Adrenal gland (tissue), 12 donors: ENCODE measurements around the gene ZNF579. TPM values are rescaled to one million over a fixed set of nuclear protein-coding genes. Genes with fewer than 3 reads are reported as not detected.

Source experiments
- DNase-seq, 7 donors: peaks; one replicate each; pipeline ENCODE4 v3.0.0-alpha.2; 2019 to 2020
- H3K27ac ChIP-seq, 5 donors: fragments of 200-600 bp; sonication (generic) in 4 of 5; 1 replicate in 3 of 5; 2 replicates in 2 of 5; pipeline versions ENCODE4 v1.5.1 to v1.8.0; 2016 to 2020; ENCODE audit warnings: mild to moderate bottlenecking in 1 of 5
- H3K27me3 ChIP-seq: fragments of 200-600 bp; 2 replicates; pipeline ENCODE4 v1.8.0; 2021
- H3K36me3 ChIP-seq, 2 donors: fragments of 200-600 bp; replicated peaks in 1 of 2; 1 replicate in 1 of 2; 2 replicates in 1 of 2; pipeline versions ENCODE4 v1.5.1 to v1.8.0; 2018 to 2022
- H3K4me1 ChIP-seq, 2 donors: fragments of 200-600 bp; replicated peaks in 1 of 2; 1 replicate in 1 of 2; 2 replicates in 1 of 2; pipeline versions ENCODE4 v1.5.1 to v1.8.0; 2018 to 2021
- H3K4me3 ChIP-seq, 4 donors: fragments of 200-600 bp; sonication (generic) in 3 of 4; one replicate each; pipeline ENCODE4 v1.5.1; 2016 to 2018
- H3K9me3 ChIP-seq, 3 donors: fragments of 200-600 bp; sonication (generic) in 1 of 3; replicated peaks in 1 of 3; 1 replicate in 2 of 3; 2 replicates in 1 of 3; pipeline versions ENCODE4 v1.5.1 to v1.8.0; 2016 to 2021
- CTCF ChIP-seq, 6 experiments: fragments of 450-650 bp in 4 of 6; fragments of 200-600 bp in 2 of 6; sonication (generic) in 1 of 6; IDR thresholded peaks; 1 replicate in 5 of 6; 2 replicates in 1 of 6; pipeline versions ENCODE4 v1.5.1 to v1.8.0; 2016 to 2021; ENCODE audit warnings: antibody characterized with exemption in 6 of 6, mild to moderate bottlenecking in 2 of 6, moderate library complexity in 1 of 6
- POLR2A ChIP-seq, 2 donors: fragments of 450-650 bp; IDR thresholded peaks; one replicate each; pipeline ENCODE4 v1.6.1; 2017; ENCODE audit warnings: antibody characterized with exemption in 2 of 2, mild to moderate bottlenecking in 2 of 2, moderate library complexity in 1 of 2
- WGBS, 4 donors: extraction: QIAGEN DNeasy Blood & Tissue Kit in 2 of 4; methylation state at CpG; one replicate each; pipeline versions ENCODE4 v1.1.5 to v1.1.7; 2013 to 2017; 5-methylcytosine and 5-hydroxymethylcytosine counted together
- intact Hi-C, 2 donors: fragments of 100-400 bp; cut with DNase I; formaldehyde crosslinking; loops; one replicate each; pipeline versions ENCODE4 v1.14.1 to v1.15.0; 2022 to 2023
- polyA plus RNA-seq, 3 donors: library from polyadenylated mRNA; stranded (reverse); fragments of 200-250 nt in 2 of 3; fragments of 350-450 nt in 1 of 3; fragmentation: Illumina TruSeq in 1 of 3; extraction: RNeasy Lipid Tissue Mini Kit (QIAGEN cat#74804) in 1 of 3; gene quantifications; one replicate each; pipeline ENCODE4 v1.2.3, GENCODE V29; 2013 to 2014
- total RNA-seq, 9 donors: library from RNA; depleted of rRNA in 4 of 9; stranded (reverse); fragments of >200 nt in 4 of 9; fragments of 120-200 nt in 1 of 9; fragmentation: NEBNext Ultra II Directional in 1 of 9; extraction: Animal tissue kit (Norgen Biotek cat#: 25700) in 1 of 9; gene quantifications; one replicate each; pipeline versions ENCODE4 v1.1.0 to v1.2.4, GENCODE V29; 2013 to 2023
- donor health status: healthy with polysubstance abuse.
- donor health status: Bipolar disorder and iron deficiency.
- donor health status: DM: yes; HTN: yes; CAD: no.
- donor health status: DM: no; HTN: no; CAD: no.
- donor health status: DM: no; HTN: no; CAD: no.
- donor health status: DM: yes; HTN: yes; CAD: no.

The ZNF579 gene
- total and polyA plus RNA-seq, 12 donors = 2.1 to 27.1 (median 8.4) TPM

- no peak for TF ChIP-seq CTCF (IDR thresholded peaks at IDR 0.05)
- TF ChIP-seq POLR2A (IDR thresholded peaks at IDR 0.05) = no peak
- intact Hi-C loops = no loop called here
- no peak overlapping the region for H3K27ac ChIP-seq
- H3K9me3 ChIP-seq = no peaks in the 10 kb centered on the region
- H3K36me3 ChIP-seq = no peaks in the 10 kb centered on the region
- no peaks in the 10 kb centered on the region for H3K27me3 ChIP-seq
- 93 to 94% (median 94%) methylated on average over 48 to 60 of the region's 60 CpGs for WGBS, 4 donors
- H3K4me1 ChIP-seq = peaks cover 13 to 27% of the 10 kb centered on the region in 2 donors
- H3K4me3 ChIP-seq = no peak overlapping the region
- DNase-seq = peak in 1 of 7 donors; percentile 37
Measured at GRCh38 chr19:55602104-55603001, 21.7 kb upstream of the ZNF579 start.

- 69 to 76% (median 73%) methylated on average over 4 of the region's 4 CpGs for WGBS, 4 donors
- Histone ChIP-seq H3K27me3 (no peaks in the 10 kb centered on the region), H3K9me3 (no peaks in the 10 kb centered on the region), H3K4me3 (peak overlapping the region in 2 of 4 donors; percentile 81 to 95), H3K27ac (peak overlapping the region in 4 of 5 donors; percentile 93 to 98 (median 96)), H3K4me1 (peaks cover 7 to 18% of the 10 kb centered on the region in 2 donors), H3K36me3 (peaks cover 0 to 5% of the 10 kb centered on the region in 2 donors)
- TF ChIP-seq CTCF (IDR thresholded peaks at IDR 0.05) = no peak
- no peak for TF ChIP-seq POLR2A (IDR thresholded peaks at IDR 0.05)
- DNase-seq = no peak
- intact Hi-C loops = no loop called here
Measured at GRCh38 chr19:55601084-55601483, 20.4 kb upstream of the ZNF579 start.

- intact Hi-C loops = no loop called here
Measured at GRCh38 chr19:55600662-55601028, 20.0 kb upstream of the ZNF579 start.

More at GRCh38 chr19:55600662-55601028, 20.0 kb upstream of the ZNF579 start:
- TF ChIP-seq POLR2A (IDR thresholded peaks at IDR 0.05) (no peak), CTCF (IDR thresholded peaks at IDR 0.05) (no peak)
- Histone ChIP-seq H3K36me3 (peaks cover 0 to 9% of the 10 kb centered on the region in 2 donors), H3K4me3 (peak overlapping the region in 3 of 4 donors; percentile 66 to 95 (median 81)), H3K27me3 (no peaks in the 10 kb centered on the region), H3K4me1 (peaks cover 7 to 18% of the 10 kb centered on the region in 2 donors), H3K27ac (peak overlapping the region; percentile 72 to 98 (median 95)), H3K9me3 (no peaks in the 10 kb centered on the region)
- no peak for DNase-seq
- WGBS, 4 donors = 4 to 6% (median 5%) methylated on average over 7 to 15 of the region's 15 CpGs
